ENCODE measurements around the gene FSD1L. TPM values are rescaled to one million over a fixed set of nuclear protein-coding genes. Genes with fewer than 3 reads are reported as not detected.

The FSD1L gene
- polyA plus RNA-seq, 1 donor (not counting 4 experiments of a cell fraction or from before 2014, with no cell fraction given), result 5.2 TPM

- H3K36me3 ChIP-seq (ENCODE audit: control insufficient read depth in 2 of 2, extremely low read depth in 1 of 2, insufficient read depth in 2 of 2, low read length in 2 of 2), result no peaks in the 10 kb centered on the region
- H3K4me3 ChIP-seq (ENCODE audit: control insufficient read depth in 2 of 3, extremely low read depth in 1 of 3, insufficient read depth in 2 of 3, low read depth in 1 of 3, low read length in 3 of 3), result no peak overlapping the region
- FAIRE-seq (no peak), DNase-seq (ENCODE audit: low read depth, low spot score) (no peak)
- no peaks in the 10 kb centered on the region for H3K27me3 ChIP-seq (ENCODE audit: control insufficient read depth, extremely low read depth, insufficient read depth, low read length)
- dilution Hi-C loops (cut with MboI; ENCODE audit: extremely low pct_ligation_motif_present, low sequenced_read_pairs), result no loop called here
- no peaks in the 10 kb centered on the region for H3K9me3 ChIP-seq (ENCODE audit: control insufficient read depth, low read depth, low read length)
- no peaks in the 10 kb centered on the region for H3K9me1 ChIP-seq (ENCODE audit: control insufficient read depth, extremely low read depth, insufficient read depth, low read length)
- H4K20me1 ChIP-seq (ENCODE audit: control insufficient read depth, extremely low read depth, insufficient read depth, low read length), result no peaks in the 10 kb centered on the region
- no peaks in the 10 kb centered on the region for H3K4me1 ChIP-seq (ENCODE audit: control insufficient read depth, extremely low read depth, insufficient read depth, low read length)
- H3K4me2 ChIP-seq (ENCODE audit: control insufficient read depth, extremely low read depth, insufficient read depth, low read depth, low read length), result no peak overlapping the region
- H3K79me2 ChIP-seq (ENCODE audit: control insufficient read depth, insufficient read depth, low read length), result peaks cover 6% of the 10 kb centered on the region
- no peak overlapping the region for H3K27ac ChIP-seq (ENCODE audit: control insufficient read depth, insufficient read depth, low read length)
- no peak overlapping the region for H2AFZ ChIP-seq (ENCODE audit: control insufficient read depth, low read length)
- H3K9ac ChIP-seq (ENCODE audit: control insufficient read depth, extremely low read depth, insufficient read depth, low read length), result no peak overlapping the region
- TF ChIP-seq EZH2 (IDR thresholded peaks at IDR 0.05; ENCODE audit: low read length) (no peak), CTCF (optimal IDR thresholded peaks at IDR 0.05 in 1 of 3, IDR thresholded peaks at IDR 0.05 in 1 of 3, conservative IDR thresholded peaks at IDR 0.05 in 1 of 3; ENCODE audit: extremely low read depth in 1 of 3, insufficient read depth in 2 of 3, low read length in 3 of 3) (no peak)
These were observed 49.0 kb downstream of the FSD1L start for GRCh38 chr9:105496826-105497225.

GRCh38 chr9:105497704-105498103 lies 49.9 kb downstream of the FSD1L start:
- Histone ChIP-seq H3K27ac (ENCODE audit: control insufficient read depth, insufficient read depth, low read length) (no peak overlapping the region), H3K4me3 (ENCODE audit: control insufficient read depth in 2 of 3, extremely low read depth in 1 of 3, insufficient read depth in 2 of 3, low read depth in 1 of 3, low read length in 3 of 3) (no peak overlapping the region), H2AFZ (ENCODE audit: control insufficient read depth, low read length) (no peak overlapping the region), H3K9ac (ENCODE audit: control insufficient read depth, extremely low read depth, insufficient read depth, low read length) (no peak overlapping the region), H3K9me1 (ENCODE audit: control insufficient read depth, extremely low read depth, insufficient read depth, low read length) (no peaks in the 10 kb centered on the region), H3K27me3 (ENCODE audit: control insufficient read depth, extremely low read depth, insufficient read depth, low read length) (no peaks in the 10 kb centered on the region), H3K4me2 (ENCODE audit: control insufficient read depth, extremely low read depth, insufficient read depth, low read depth, low read length) (no peak overlapping the region), H4K20me1 (ENCODE audit: control insufficient read depth, extremely low read depth, insufficient read depth, low read length) (no peaks in the 10 kb centered on the region), H3K4me1 (ENCODE audit: control insufficient read depth, extremely low read depth, insufficient read depth, low read length) (no peaks in the 10 kb centered on the region), H3K79me2 (ENCODE audit: control insufficient read depth, insufficient read depth, low read length) (peaks cover 6% of the 10 kb centered on the region), H3K9me3 (ENCODE audit: control insufficient read depth, low read depth, low read length) (no peaks in the 10 kb centered on the region), H3K36me3 (ENCODE audit: control insufficient read depth in 2 of 2, extremely low read depth in 1 of 2, insufficient read depth in 2 of 2, low read length in 2 of 2) (no peaks in the 10 kb centered on the region)
- dilution Hi-C loops (cut with MboI; ENCODE audit: extremely low pct_ligation_motif_present, low sequenced_read_pairs), result no loop called here
- DNase-seq (ENCODE audit: low read depth, low spot score), result no peak
- TF ChIP-seq CTCF (optimal IDR thresholded peaks at IDR 0.05 in 1 of 3, IDR thresholded peaks at IDR 0.05 in 1 of 3, conservative IDR thresholded peaks at IDR 0.05 in 1 of 3; ENCODE audit: extremely low read depth in 1 of 3, insufficient read depth in 2 of 3, low read length in 3 of 3) (no peak), EZH2 (IDR thresholded peaks at IDR 0.05; ENCODE audit: low read length) (no peak)
- FAIRE-seq, result no peak
